Kidney (tissue), 14 donors: ENCODE results near the gene GK. TPM values are rescaled to one million over a fixed set of nuclear protein-coding genes. Genes with fewer than 3 reads are reported as not detected.

Source experiments
- DNase-seq, 5 donors: peaks; one replicate each; pipeline ENCODE4 v3.0.0-alpha.2; 2013 to 2020
- FAIRE-seq: peaks from 2 replicates; lab custom pipeline; 2012; peaks lifted over from hg19 to GRCh38; lab: Jason Lieb, UNC
- H3K27ac ChIP-seq, 2 donors: one replicate each; pipeline ENCODE4 v1.7.0; 2013; ENCODE audit warnings: low read depth in 2 of 2, low read length in 2 of 2, inconsistent platforms in 1 of 2
- H3K27me3 ChIP-seq: one replicate; pipeline ENCODE4 v1.7.1; 2013; ENCODE audit warnings: low read length, inconsistent platforms; ENCODE audit not compliant: control insufficient read depth, insufficient read depth
- H3K36me3 ChIP-seq, 3 donors: one replicate each; pipeline versions ENCODE4 v1.7.0 to v1.7.1; 2013; ENCODE audit warnings: low read length in 3 of 3, control low read depth in 1 of 3, inconsistent platforms in 1 of 3; ENCODE audit not compliant: insufficient read depth in 3 of 3, control insufficient read depth in 2 of 3
- H3K4me1 ChIP-seq, 3 donors: one replicate each; pipeline versions ENCODE4 v1.7.0 to v1.7.1; 2013; ENCODE audit warnings: low read length in 3 of 3, inconsistent platforms in 1 of 3, low read depth in 1 of 3; ENCODE audit not compliant: control insufficient read depth in 2 of 3, insufficient read depth in 2 of 3
- H3K4me3 ChIP-seq, 3 donors: one replicate each; pipeline versions ENCODE4 v1.7.0 to v1.8.1; 2013; ENCODE audit warnings: low read length in 3 of 3, control low read depth in 1 of 3, inconsistent platforms in 1 of 3
- H3K9ac ChIP-seq, 3 donors: one replicate each; pipeline versions ENCODE4 v1.7.0 to v1.7.1; 2013; ENCODE audit warnings: low read length in 3 of 3, control low read depth in 1 of 3, inconsistent platforms in 1 of 3
- H3K9me3 ChIP-seq, 3 donors: one replicate each; pipeline versions ENCODE4 v1.7.0 to v1.7.1; 2013; ENCODE audit warnings: low read length in 3 of 3, control low read depth in 1 of 3, inconsistent platforms in 1 of 3; ENCODE audit not compliant: control insufficient read depth in 2 of 3, insufficient read depth in 1 of 3
- intact Hi-C: fragments of 100-400 bp; cut with DNase I; formaldehyde crosslinking; loops from one replicate; pipeline ENCODE4 v1.11.1; 2022
- polyA plus RNA-seq: library from polyadenylated mRNA; stranded (reverse); fragments of 350-450 nt; fragmentation: Illumina TruSeq; extraction: RNeasy Lipid Tissue Mini Kit (QIAGEN cat#74804); gene quantifications from one replicate; pipeline ENCODE4 v1.2.3, GENCODE V29; 2014; ENCODE audit warnings: low read depth, low replicate concordance; ENCODE audit not compliant: insufficient read depth
- total RNA-seq: library from RNA; stranded (reverse); fragmentation: NEBNext Ultra II Directional; extraction: Animal tissue kit (Norgen Biotek cat#: 25700); gene quantifications from one replicate; pipeline ENCODE4 v1.2.1, GENCODE V29; 2021
- TF ChIP-seq, protein P1 (sequence below): IDR thresholded peaks from 3 replicates; pipeline ENCODE4 v1.5.1; 2012; ENCODE audit warnings: mild to moderate bottlenecking, moderate library complexity, borderline replicate concordance; ENCODE audit not compliant: insufficient read depth; ENCODE audit errors: extremely low read depth
- donor health status: control.
- donor health status: control.
- donor health status: control.
- donor health status: control.
- donor health status: control.
- donor health status: DM: yes; HTN: yes; CAD: no.
- donor health status: Normal renal cell carcinoma (clear cell type).

The GK gene
- total and polyA plus RNA-seq, 2 donors from 2014 or later = 12.5 to 73.8 TPM

DNA sequence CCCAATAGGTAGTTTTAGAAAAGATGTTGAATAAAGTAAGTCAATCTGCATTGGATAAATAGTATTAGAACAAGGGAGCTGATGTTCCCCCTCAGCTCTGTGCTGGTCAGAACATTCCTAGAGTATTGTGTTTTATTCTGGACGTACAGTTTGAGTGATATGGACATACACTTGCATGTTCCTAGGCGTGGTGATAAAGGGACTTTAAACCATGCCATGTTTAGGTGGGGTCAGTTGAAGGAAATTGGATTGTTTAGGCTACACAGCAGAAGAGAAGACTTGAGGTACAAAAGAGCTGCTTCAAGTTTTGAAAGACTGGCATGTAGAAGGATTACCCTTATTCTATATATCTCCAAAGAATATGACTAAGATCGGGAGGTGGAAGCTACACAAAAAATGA, 21.6 kb downstream of the GK start:
- DNase-seq = no peak
- FAIRE-seq = no peak
- intact Hi-C loops = no loop called here
- H3K9ac ChIP-seq = no peak overlapping the region
- H3K4me1 ChIP-seq = peaks cover 0 to 4% (median 0%) of the 10 kb centered on the region in 3 donors
- TF ChIP-seq, protein P1, sequence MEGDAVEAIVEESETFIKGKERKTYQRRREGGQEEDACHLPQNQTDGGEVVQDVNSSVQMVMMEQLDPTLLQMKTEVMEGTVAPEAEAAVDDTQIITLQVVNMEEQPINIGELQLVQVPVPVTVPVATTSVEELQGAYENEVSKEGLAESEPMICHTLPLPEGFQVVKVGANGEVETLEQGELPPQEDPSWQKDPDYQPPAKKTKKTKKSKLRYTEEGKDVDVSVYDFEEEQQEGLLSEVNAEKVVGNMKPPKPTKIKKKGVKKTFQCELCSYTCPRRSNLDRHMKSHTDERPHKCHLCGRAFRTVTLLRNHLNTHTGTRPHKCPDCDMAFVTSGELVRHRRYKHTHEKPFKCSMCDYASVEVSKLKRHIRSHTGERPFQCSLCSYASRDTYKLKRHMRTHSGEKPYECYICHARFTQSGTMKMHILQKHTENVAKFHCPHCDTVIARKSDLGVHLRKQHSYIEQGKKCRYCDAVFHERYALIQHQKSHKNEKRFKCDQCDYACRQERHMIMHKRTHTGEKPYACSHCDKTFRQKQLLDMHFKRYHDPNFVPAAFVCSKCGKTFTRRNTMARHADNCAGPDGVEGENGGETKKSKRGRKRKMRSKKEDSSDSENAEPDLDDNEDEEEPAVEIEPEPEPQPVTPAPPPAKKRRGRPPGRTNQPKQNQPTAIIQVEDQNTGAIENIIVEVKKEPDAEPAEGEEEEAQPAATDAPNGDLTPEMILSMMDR = no peak
- H3K36me3 ChIP-seq = no peaks in the 10 kb centered on the region
- H3K9me3 ChIP-seq = no peaks in the 10 kb centered on the region
- H3K27ac ChIP-seq = no peak overlapping the region
- no peak overlapping the region for H3K4me3 ChIP-seq
- H3K27me3 ChIP-seq = no peaks in the 10 kb centered on the region

DNA sequence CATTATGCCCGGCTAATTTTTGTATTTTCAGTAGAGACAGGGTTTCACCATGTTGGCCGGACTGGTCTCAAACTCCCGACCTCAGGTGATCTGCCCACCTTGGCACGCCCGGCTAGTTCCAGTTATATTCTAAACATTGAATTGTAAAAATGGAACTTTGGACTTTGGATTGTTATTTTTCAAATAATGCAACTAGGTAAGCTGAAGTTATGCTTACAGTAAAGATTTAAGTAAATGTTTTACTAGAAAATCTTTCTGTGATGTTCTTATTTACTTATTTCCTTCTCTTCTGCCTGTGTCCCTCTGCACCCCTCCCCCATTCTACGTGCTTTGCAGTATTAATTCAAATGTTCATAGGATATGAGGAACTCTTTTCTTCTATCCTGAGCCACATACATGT, 26.1 kb downstream of the GK start:
- TF ChIP-seq, protein P1 = no peak
- Histone ChIP-seq H3K36me3 (no peaks in the 10 kb centered on the region), H3K27me3 (no peaks in the 10 kb centered on the region), H3K27ac (peak overlapping the region in 1 of 2 donors; percentile 11), H3K9ac (no peak overlapping the region), H3K4me1 (peaks cover 0 to 2% (median 0%) of the 10 kb centered on the region in 3 donors), H3K4me3 (no peak overlapping the region), H3K9me3 (no peaks in the 10 kb centered on the region)
- intact Hi-C loops = no loop called here
- FAIRE-seq (peak; percentile 72), DNase-seq (no peak)

DNA sequence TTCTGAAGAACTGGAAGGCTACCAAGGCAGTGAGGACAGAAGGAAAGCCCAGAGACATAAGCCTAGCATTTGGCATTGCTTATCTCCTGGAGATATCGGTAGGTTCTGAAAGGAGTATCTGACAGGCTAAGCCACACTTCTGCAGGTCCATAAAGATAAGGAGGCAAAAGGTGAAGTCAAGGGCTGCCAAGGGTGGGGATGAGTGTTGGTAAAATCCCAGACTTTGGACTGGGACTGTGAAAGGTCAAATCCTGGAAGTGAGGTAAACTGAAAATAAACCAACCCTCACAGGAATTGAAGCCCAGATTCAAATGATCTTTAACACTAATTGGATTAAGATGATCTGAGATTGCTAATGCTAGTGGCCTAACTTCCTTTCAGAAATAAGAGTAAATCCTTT, 27.4 kb downstream of the GK start:
- H3K4me1 ChIP-seq = peaks cover 0 to 2% (median 0%) of the 10 kb centered on the region in 3 donors
- FAIRE-seq (no peak), DNase-seq (no peak)
- TF ChIP-seq, protein P1 = no peak
- H3K36me3 ChIP-seq = no peaks in the 10 kb centered on the region
- H3K9me3 ChIP-seq = no peaks in the 10 kb centered on the region
- no peak overlapping the region for H3K9ac ChIP-seq
- peak overlapping the region in 1 of 2 donors; percentile 22 for H3K27ac ChIP-seq
- H3K27me3 ChIP-seq = no peaks in the 10 kb centered on the region
- intact Hi-C loops = no loop called here
- no peak overlapping the region for H3K4me3 ChIP-seq

DNA sequence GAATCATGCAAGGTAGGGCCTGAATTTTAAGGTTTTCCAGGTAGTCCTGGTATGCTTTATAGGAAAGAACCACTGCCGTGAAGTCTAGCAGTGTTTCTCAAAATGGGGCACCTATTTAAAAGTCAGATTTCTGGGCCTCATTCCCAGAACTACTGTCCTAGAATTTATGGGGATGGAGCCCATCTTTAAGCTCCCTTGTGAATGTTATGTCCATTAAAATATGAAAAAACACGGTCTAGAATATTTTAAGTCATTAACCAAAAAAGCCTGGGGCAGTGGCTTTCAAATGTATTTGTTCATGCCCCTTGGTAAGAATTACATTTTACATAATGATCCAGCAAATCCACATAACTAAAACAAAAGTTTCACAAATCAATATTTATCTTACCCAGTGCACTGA, 35.4 kb downstream of the GK start:
- TF ChIP-seq, protein P1 = no peak
- FAIRE-seq = no peak

More for the DNA sequence above, 35.4 kb downstream of the GK start:
- Histone ChIP-seq H3K9ac (no peak overlapping the region), H3K4me1 (no peaks in the 10 kb centered on the region), H3K4me3 (no peak overlapping the region), H3K36me3 (no peaks in the 10 kb centered on the region), H3K9me3 (no peaks in the 10 kb centered on the region), H3K27me3 (peaks cover 2% of the 10 kb centered on the region), H3K27ac (no peak overlapping the region)
- no peak for DNase-seq
- intact Hi-C loops = no loop called here
